H9 (cell line): Measurements from ENCODE around the gene LMX1A. TPM values are rescaled to one million over a fixed set of nuclear protein-coding genes. Genes with fewer than 3 reads are reported as not detected.

Source experiments
- DNase-seq: peaks from one replicate; pipeline ENCODE4 v3.0.0-alpha.2; 2017
- H2AFZ ChIP-seq: one replicate; pipeline ENCODE4 v1.6.1; 2013; ENCODE audit warnings: mild to moderate bottlenecking, low read length, control low read depth, moderate library complexity
- H2AK5ac ChIP-seq: 2 replicates; pipeline ENCODE4 v1.6.1; 2013; ENCODE audit warnings: low read length, control low read depth, mixed read lengths; ENCODE audit not compliant: insufficient read length
- H2BK120ac ChIP-seq: one replicate; pipeline ENCODE4 v1.6.1; 2013; ENCODE audit warnings: low read depth, mild to moderate bottlenecking, low read length, control low read depth, inconsistent platforms; ENCODE audit not compliant: poor library complexity, severe bottlenecking
- H2BK12ac ChIP-seq: 2 replicates; pipeline ENCODE4 v1.6.1; 2013; ENCODE audit warnings: low read length, control low read depth, mixed read lengths, low read depth; ENCODE audit not compliant: insufficient read length
- H2BK15ac ChIP-seq: 2 replicates; pipeline ENCODE4 v1.6.1; 2013; ENCODE audit warnings: low read depth, low read length, control low read depth
- H2BK20ac ChIP-seq: one replicate; pipeline ENCODE4 v1.6.1; 2013; ENCODE audit warnings: low read depth, mild to moderate bottlenecking, low read length, control low read depth, inconsistent platforms; ENCODE audit not compliant: poor library complexity, severe bottlenecking
- H2BK5ac ChIP-seq: 2 replicates; pipeline ENCODE4 v1.6.1; 2013; ENCODE audit warnings: low read length, control low read depth, mixed read lengths; ENCODE audit not compliant: insufficient read length
- H3K14ac ChIP-seq: 2 replicates; pipeline ENCODE4 v1.6.1; 2013; ENCODE audit warnings: low read length, control low read depth; ENCODE audit not compliant: insufficient read depth
- H3K18ac ChIP-seq: 2 replicates; pipeline ENCODE4 v1.6.1; 2013; ENCODE audit warnings: low read depth, mild to moderate bottlenecking, mixed read lengths, low read length, control low read depth; ENCODE audit not compliant: insufficient read length
- H3K23ac ChIP-seq: 2 replicates; pipeline ENCODE4 v1.6.1; 2013; ENCODE audit warnings: low read length, control low read depth, mixed read lengths, low read depth; ENCODE audit not compliant: insufficient read length
- H3K23me2 ChIP-seq: 2 replicates; pipeline ENCODE4 v1.6.1; 2013; ENCODE audit warnings: low read depth, mild to moderate bottlenecking, mixed read lengths, low read length, control low read depth; ENCODE audit not compliant: insufficient read length, poor library complexity, severe bottlenecking
- H3K27ac ChIP-seq: 2 replicates; pipeline ENCODE4 v1.5.1; 2013; ENCODE audit warnings: low read length, control low read depth, mixed read lengths, low read depth; ENCODE audit not compliant: insufficient read length
- H3K27me3 ChIP-seq: 2 replicates; pipeline ENCODE4 v1.6.1; 2013; ENCODE audit warnings: low read length, control low read depth, inconsistent platforms; ENCODE audit not compliant: insufficient read depth
- H3K4ac ChIP-seq: 2 replicates; pipeline ENCODE4 v1.6.1; 2013; ENCODE audit warnings: low read depth, mild to moderate bottlenecking, control low read depth, inconsistent platforms, low read length, moderate library complexity
- H3K4me1 ChIP-seq: 2 replicates; pipeline ENCODE4 v1.6.1; 2013; ENCODE audit warnings: low read length, control low read depth, inconsistent platforms; ENCODE audit not compliant: insufficient read depth
- H3K4me2 ChIP-seq: 2 replicates; pipeline ENCODE4 v1.6.1; 2013; ENCODE audit warnings: low read length, control low read depth, mixed read lengths; ENCODE audit not compliant: insufficient read length, insufficient read depth
- H3K56ac ChIP-seq: 2 replicates; pipeline ENCODE4 v1.6.1; 2013; ENCODE audit warnings: low read depth, mild to moderate bottlenecking, mixed read lengths, low read length, control low read depth; ENCODE audit not compliant: insufficient read length
- H3K79me1 ChIP-seq: 2 replicates; pipeline ENCODE4 v1.6.1; 2013; ENCODE audit warnings: low read depth, mild to moderate bottlenecking, moderate library complexity, low read length, control low read depth, inconsistent platforms; ENCODE audit not compliant: insufficient read depth, poor library complexity, severe bottlenecking
- H3K79me2 ChIP-seq: 2 replicates; pipeline ENCODE4 v1.6.1; 2013; ENCODE audit warnings: low read length, control low read depth, inconsistent platforms; ENCODE audit not compliant: insufficient read depth
- H3K9ac ChIP-seq: 2 replicates; pipeline ENCODE4 v1.6.1; 2013; ENCODE audit warnings: low read length, control low read depth, mixed read lengths; ENCODE audit not compliant: insufficient read length; ENCODE audit errors: extremely low read depth
- H3K9me3 ChIP-seq: one replicate; pipeline ENCODE4 v1.6.1; 2013; ENCODE audit warnings: low read depth, low read length, inconsistent platforms; ENCODE audit not compliant: control insufficient read depth
- H3T11ph ChIP-seq: one replicate; pipeline ENCODE4 v1.6.1; 2013; ENCODE audit warnings: mild to moderate bottlenecking, low read length, control low read depth, inconsistent platforms
- H4K20me1 ChIP-seq: one replicate; pipeline ENCODE4 v1.6.1; 2013; ENCODE audit not compliant: control insufficient read depth, insufficient read length, insufficient read depth
- H4K5ac ChIP-seq: 2 replicates; pipeline ENCODE4 v1.6.1; 2013; ENCODE audit warnings: low read depth, mild to moderate bottlenecking, mixed read lengths, low read length, control low read depth; ENCODE audit not compliant: insufficient read length
- H4K8ac ChIP-seq: replicated peaks from 2 replicates; pipeline ENCODE4 v1.6.1; 2013; ENCODE audit warnings: low read length, control low read depth, mixed read lengths, low read depth; ENCODE audit not compliant: insufficient read length
- H4K91ac ChIP-seq: 2 replicates; pipeline ENCODE4 v1.6.1; 2013; ENCODE audit warnings: low read depth, mild to moderate bottlenecking, moderate library complexity, mixed read lengths, low read length, control low read depth; ENCODE audit not compliant: insufficient read length
- H3K27ac Mint-ChIP-seq, 3 experiments: 2 replicates in 2 of 3; 3 replicates in 1 of 3; pipeline ENCODE4 v1.8.0; 2020 to 2021; ENCODE audit warnings: mixed read lengths in 3 of 3, mild to moderate bottlenecking in 1 of 3, moderate library complexity in 1 of 3
- H3K27me3 Mint-ChIP-seq: 2 replicates; pipeline ENCODE4 v1.8.0; 2021; ENCODE audit warnings: low read depth, mild to moderate bottlenecking, moderate library complexity, mixed read lengths
- H3K36me3 Mint-ChIP-seq, 3 experiments: 2 replicates in 2 of 3; 3 replicates in 1 of 3; pipeline ENCODE4 v1.8.0; 2020 to 2021; ENCODE audit warnings: low read depth in 3 of 3, mixed read lengths in 3 of 3; ENCODE audit not compliant: insufficient read depth in 1 of 3
- H3K4me1 Mint-ChIP-seq, 2 experiments: 2 replicates each; pipeline ENCODE4 v1.8.0; 2020; ENCODE audit warnings: mixed read lengths in 2 of 2
- H3K4me3 Mint-ChIP-seq, 2 experiments: 2 replicates in 1 of 2; 3 replicates in 1 of 2; pipeline ENCODE4 v1.8.0; 2020 to 2021; ENCODE audit warnings: mild to moderate bottlenecking in 2 of 2, mixed read lengths in 2 of 2, moderate library complexity in 1 of 2
- H3K9me3 Mint-ChIP-seq, 2 experiments: 2 replicates in 1 of 2; 3 replicates in 1 of 2; pipeline ENCODE4 v1.8.0; 2020; ENCODE audit warnings: mild to moderate bottlenecking in 2 of 2, mixed read lengths in 2 of 2, moderate library complexity in 1 of 2
- CTCF ChIP-seq: fragments of 200-600 bp; sonication (generic); conservative IDR thresholded peaks from 3 replicates; pipeline ENCODE4 v1.8.0; 2021; ENCODE audit warnings: antibody characterized with exemption, mild to moderate bottlenecking
- WGBS: extraction: QIAGEN DNeasy Blood & Tissue Kit; methylation state at CpG from one replicate; pipeline ENCODE4 v1.1.7; 2013; ENCODE audit warnings: missing lambda C conversion rate, low lambda C conversion rate, mixed read lengths; ENCODE audit not compliant: insufficient read length; ENCODE audit errors: extremely low coverage; 5-methylcytosine and 5-hydroxymethylcytosine counted together
- long read RNA-seq: library from polyadenylated mRNA; unstranded; transcript quantifications from one replicate; pipeline ENCODE4 v2.0.0, GENCODE V29; 2020
- total RNA-seq: library from RNA; stranded (reverse); gene quantifications from 2 replicates; pipeline ENCODE4 v1.2.1, GENCODE V29; 2021

LMX1A gene
- total RNA-seq, result not detected in 2 replicates
- long read RNA-seq, result 0 reads

GRCh38 chr1:165355977-165356811, at the start of gene LMX1A:
LMX1A (minus strand) TSS chr1:165356715; CDS start chr1:165355559, 1,156 bp downstream.
- Mint-ChIP-seq H3K4me3 (peak within 1 kb of the TSS; percentile 55 to 88), H3K27ac (no peak within 1 kb of the TSS), H3K9me3 (peaks cover 2 to 6% of the 10 kb centered on the region in 2 experiments; a peak in 2 of 5 replicates), H3K36me3 (no peaks in the 10 kb centered on the region; a peak in 2 of 7 replicates), H3K27me3 (peaks cover 99% of the 10 kb centered on the region), H3K4me1 (peaks cover 39 to 43% of the 10 kb centered on the region in 2 experiments)
- H3K23ac ChIP-seq, result no peak within 1 kb of the TSS
- no peak within 1 kb of the TSS for H3K56ac ChIP-seq
- no peaks in the 10 kb centered on the region for H3K79me2 ChIP-seq
- H3K14ac ChIP-seq, result no peak within 1 kb of the TSS; the same call in 1 of the 2 replicates
- peaks cover 82% of the 10 kb centered on the region for H3K27me3 ChIP-seq
- no peak within 1 kb of the TSS for H2AFZ ChIP-seq
- no peak within 1 kb of the TSS for H2BK5ac ChIP-seq
- no peaks in the 10 kb centered on the region for H3K9me3 ChIP-seq
- H4K8ac ChIP-seq, result no peak within 1 kb of the TSS
- H4K91ac ChIP-seq, result no peak within 1 kb of the TSS
- H3K79me1 ChIP-seq, result no peaks in the 10 kb centered on the region
- no peak within 1 kb of the TSS for H2BK20ac ChIP-seq
- no peaks in the 10 kb centered on the region for H3K4me1 ChIP-seq
- peaks cover 36% of the 10 kb centered on the region for H3K23me2 ChIP-seq
- WGBS, result no CpG with 5 or more reads among the region's 88 CpGs
- no peak within 1 kb of the TSS for H3K18ac ChIP-seq
- no peak within 1 kb of the TSS for H3T11ph ChIP-seq
- no peak for TF ChIP-seq CTCF
- H3K4me2 ChIP-seq, result peak within 1 kb of the TSS; percentile 64
- H3K9ac ChIP-seq, result no peak within 1 kb of the TSS
- H2BK12ac ChIP-seq, result no peak within 1 kb of the TSS
- DNase-seq, result peak; percentile 57
- no peak within 1 kb of the TSS for H4K5ac ChIP-seq
- H4K20me1 ChIP-seq, result no peaks in the 10 kb centered on the region
- H3K4ac ChIP-seq, result no peak within 1 kb of the TSS
- H2AK5ac ChIP-seq, result no peak within 1 kb of the TSS
- no peak within 1 kb of the TSS for H2BK120ac ChIP-seq
- no peak within 1 kb of the TSS for H2BK15ac ChIP-seq
- H3K27ac ChIP-seq, result no peak within 1 kb of the TSS
